ENCODE results near the gene ZNF687.

DNA sequence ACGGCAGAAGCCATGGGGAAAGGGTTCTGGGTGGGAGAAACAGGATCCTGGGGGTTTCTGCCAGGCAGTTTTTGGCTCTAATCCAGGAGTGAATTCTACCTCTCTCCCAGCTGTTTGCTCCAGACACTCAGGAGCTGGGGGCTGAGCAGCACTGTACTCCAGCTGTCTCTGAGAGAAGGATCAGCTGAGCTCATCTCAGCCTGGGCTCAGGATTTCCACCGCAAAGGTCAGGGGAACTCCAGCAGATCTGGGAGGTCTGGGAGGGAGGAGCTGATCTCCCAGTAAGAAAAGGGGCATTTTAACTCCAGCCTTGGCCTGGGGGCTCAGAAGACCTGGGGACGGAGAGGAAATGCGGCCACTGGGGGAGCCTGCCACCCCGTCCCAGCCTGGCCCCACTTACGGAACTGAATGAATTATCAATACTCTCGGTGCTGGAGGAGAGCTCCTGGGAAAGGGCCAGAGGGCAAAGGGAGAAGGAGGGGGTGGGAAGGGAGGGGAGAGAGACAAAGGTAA is 27.8 kb downstream of the ZNF687 start:
- TF ChIP-seq SMC3 (IDR thresholded peaks at IDR 0.05; ENCODE audit: low read depth, low read length) (no peak), CHD2 (IDR thresholded peaks at IDR 0.05; ENCODE audit: low read length, partially characterized antibody) (no peak), FOXM1 (IDR thresholded peaks at IDR 0.05; ENCODE audit: low read depth) (no peak), TEAD4 (IDR thresholded peaks at IDR 0.05; ENCODE audit: borderline replicate concordance, insufficient read depth) (no peak), EZH2phosphoT487 (IDR thresholded peaks at IDR 0.05; ENCODE audit: borderline replicate concordance, low read depth) (no peak), NRF1 (IDR thresholded peaks at IDR 0.05; ENCODE audit: low read depth, low read length) (no peak), EP300 (IDR thresholded peaks at IDR 0.05; ENCODE audit: borderline replicate concordance in 1 of 2, low read depth in 1 of 2, low read length in 1 of 2) (no peak), GABPA (IDR thresholded peaks at IDR 0.05; ENCODE audit: low read depth) (no peak), POLR2AphosphoS5 (IDR thresholded peaks at IDR 0.05; ENCODE audit: low read depth, low read length) (no peak), YY1 (IDR thresholded peaks at IDR 0.05; ENCODE audit: low read depth) (no peak), RAD21 (IDR thresholded peaks at IDR 0.05; ENCODE audit: low read length) (no peak)
- TF ChIP-seq, protein P1, sequence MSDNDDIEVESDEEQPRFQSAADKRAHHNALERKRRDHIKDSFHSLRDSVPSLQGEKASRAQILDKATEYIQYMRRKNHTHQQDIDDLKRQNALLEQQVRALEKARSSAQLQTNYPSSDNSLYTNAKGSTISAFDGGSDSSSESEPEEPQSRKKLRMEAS (IDR thresholded peaks at IDR 0.05; ENCODE audit: low read depth): no peak
- TF ChIP-seq, protein P2, sequence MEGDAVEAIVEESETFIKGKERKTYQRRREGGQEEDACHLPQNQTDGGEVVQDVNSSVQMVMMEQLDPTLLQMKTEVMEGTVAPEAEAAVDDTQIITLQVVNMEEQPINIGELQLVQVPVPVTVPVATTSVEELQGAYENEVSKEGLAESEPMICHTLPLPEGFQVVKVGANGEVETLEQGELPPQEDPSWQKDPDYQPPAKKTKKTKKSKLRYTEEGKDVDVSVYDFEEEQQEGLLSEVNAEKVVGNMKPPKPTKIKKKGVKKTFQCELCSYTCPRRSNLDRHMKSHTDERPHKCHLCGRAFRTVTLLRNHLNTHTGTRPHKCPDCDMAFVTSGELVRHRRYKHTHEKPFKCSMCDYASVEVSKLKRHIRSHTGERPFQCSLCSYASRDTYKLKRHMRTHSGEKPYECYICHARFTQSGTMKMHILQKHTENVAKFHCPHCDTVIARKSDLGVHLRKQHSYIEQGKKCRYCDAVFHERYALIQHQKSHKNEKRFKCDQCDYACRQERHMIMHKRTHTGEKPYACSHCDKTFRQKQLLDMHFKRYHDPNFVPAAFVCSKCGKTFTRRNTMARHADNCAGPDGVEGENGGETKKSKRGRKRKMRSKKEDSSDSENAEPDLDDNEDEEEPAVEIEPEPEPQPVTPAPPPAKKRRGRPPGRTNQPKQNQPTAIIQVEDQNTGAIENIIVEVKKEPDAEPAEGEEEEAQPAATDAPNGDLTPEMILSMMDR (IDR thresholded peaks at IDR 0.05): no peak
- TF ChIP-seq, protein P3, sequence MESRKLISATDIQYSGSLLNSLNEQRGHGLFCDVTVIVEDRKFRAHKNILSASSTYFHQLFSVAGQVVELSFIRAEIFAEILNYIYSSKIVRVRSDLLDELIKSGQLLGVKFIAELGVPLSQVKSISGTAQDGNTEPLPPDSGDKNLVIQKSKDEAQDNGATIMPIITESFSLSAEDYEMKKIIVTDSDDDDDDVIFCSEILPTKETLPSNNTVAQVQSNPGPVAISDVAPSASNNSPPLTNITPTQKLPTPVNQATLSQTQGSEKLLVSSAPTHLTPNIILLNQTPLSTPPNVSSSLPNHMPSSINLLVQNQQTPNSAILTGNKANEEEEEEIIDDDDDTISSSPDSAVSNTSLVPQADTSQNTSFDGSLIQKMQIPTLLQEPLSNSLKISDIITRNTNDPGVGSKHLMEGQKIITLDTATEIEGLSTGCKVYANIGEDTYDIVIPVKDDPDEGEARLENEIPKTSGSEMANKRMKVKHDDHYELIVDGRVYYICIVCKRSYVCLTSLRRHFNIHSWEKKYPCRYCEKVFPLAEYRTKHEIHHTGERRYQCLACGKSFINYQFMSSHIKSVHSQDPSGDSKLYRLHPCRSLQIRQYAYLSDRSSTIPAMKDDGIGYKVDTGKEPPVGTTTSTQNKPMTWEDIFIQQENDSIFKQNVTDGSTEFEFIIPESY (IDR thresholded peaks at IDR 0.05; ENCODE audit: borderline replicate concordance, low read depth): no peak
